HG02885 (cell line): ENCODE measurements around the gene EFNA3.

ENCODE experiments used
- ATAC-seq: cut with Tn5 transposase; IDR thresholded peaks from one replicate; pipeline ENCODE4 v1.9.1; 2021; ENCODE audit warnings: mild to moderate bottlenecking; ENCODE audit not compliant: unreplicated experiment, poor library complexity

EFNA3 gene

GRCh38 chr1:155128755-155129473, 50.3 kb downstream of the EFNA3 start:
- no peak for ATAC-seq

GRCh38 chr1:155130272-155131006, 51.8 kb downstream of the EFNA3 start:
- ATAC-seq = no peak

- ATAC-seq = no peak
Observed at GRCh38 chr1:155131285-155131684, 52.6 kb downstream of the EFNA3 start.

GRCh38 chr1:155131856-155132255, 53.2 kb downstream of the EFNA3 start:
- no peak for ATAC-seq

- no peak for ATAC-seq
Observed at GRCh38 chr1:155133799-155134281, 55.2 kb downstream of the EFNA3 start.

GRCh38 chr1:155134322-155134721, 55.7 kb downstream of the EFNA3 start:
- no peak for ATAC-seq

GRCh38 chr1:155134880-155135414, 56.3 kb downstream of the EFNA3 start:
- ATAC-seq = no peak

- peak; percentile 78 for ATAC-seq
Observed at GRCh38 chr1:155135415-155136028, 56.9 kb downstream of the EFNA3 start, which contains the start of gene SLC50A1. SLC50A1 (plus strand) TSS chr1:155135852; CDS start chr1:155135912, 60 bp downstream.

GRCh38 chr1:155136748-155137147, 58.1 kb downstream of the EFNA3 start:
- no peak for ATAC-seq
